OCI-LY7 (cell line): Measurements from ENCODE around the gene TMEM158. TPM values are rescaled to one million over a fixed set of nuclear protein-coding genes. Genes with fewer than 3 reads are reported as not detected.

ENCODE experiments used
- BruUV-seq: library from RNA; stranded (reverse); fragments of 400-500 nt; replicated peaks from 2 replicates; lab custom pipeline; 2021; lab: Mats Ljungman, UMichigan
- CTCF ChIA-PET: fragments of 300-600 bp; sonication (Branson Sonifier 250); formaldehyde crosslinking; loops from one replicate; lab custom pipeline; 2022; ENCODE audit warnings: antibody characterized with exemption; ENCODE audit not compliant: unreplicated experiment; lab: Charles Lee
- POLR2A ChIA-PET: fragments of 300-600 bp; sonication (Branson Sonifier 250); formaldehyde crosslinking; loops from one replicate; lab custom pipeline; 2022; ENCODE audit warnings: antibody characterized with exemption; lab: Charles Lee
- DNase-seq: peaks from one replicate; pipeline ENCODE4 v3.0.0-alpha.2; 2015; ENCODE audit warnings: low spot score
- H2AFZ ChIP-seq: fragments of 200-600 bp; sonication (generic), shearing (Covaris generic); 2 replicates; pipeline ENCODE4 v1.6.1; 2014; ENCODE audit warnings: mild to moderate bottlenecking, antibody characterized with exemption, low read length, moderate library complexity
- H3K27ac ChIP-seq: fragments of 200-600 bp; sonication (generic); 2 replicates; pipeline ENCODE4 v1.5.1; 2014; ENCODE audit warnings: mixed run types, low read depth, mild to moderate bottlenecking, moderate library complexity, low read length, inconsistent platforms; ENCODE audit not compliant: poor library complexity, severe bottlenecking
- H3K36me3 ChIP-seq: fragments of 200-600 bp; sonication (generic); 2 replicates; pipeline ENCODE4 v1.6.1; 2014; ENCODE audit warnings: mild to moderate bottlenecking, antibody characterized with exemption, low read length, moderate library complexity, mixed read lengths; ENCODE audit not compliant: insufficient read depth
- H3K4me1 ChIP-seq: fragments of 200-600 bp; sonication (generic); 2 replicates; pipeline ENCODE4 v1.5.1; 2014; ENCODE audit warnings: mild to moderate bottlenecking, low read length; ENCODE audit not compliant: insufficient read depth, poor library complexity, severe bottlenecking
- H3K4me2 ChIP-seq: fragments of 200-600 bp; sonication (generic); 2 replicates; pipeline ENCODE4 v1.6.1; 2014; ENCODE audit warnings: mild to moderate bottlenecking, low read length
- H3K4me3 ChIP-seq: fragments of 200-600 bp; sonication (generic); 2 replicates; pipeline ENCODE4 v1.5.1; 2014; ENCODE audit warnings: mild to moderate bottlenecking, low read depth, low read length; ENCODE audit not compliant: poor library complexity, severe bottlenecking
- H3K79me2 ChIP-seq: fragments of 200-600 bp; sonication (generic); 2 replicates; pipeline ENCODE4 v1.6.1; 2016; ENCODE audit warnings: low read depth, mild to moderate bottlenecking, low read length, moderate library complexity, mixed read lengths; ENCODE audit not compliant: insufficient read depth
- H3K9me2 ChIP-seq: fragments of 200-600 bp; sonication (generic); 2 replicates; pipeline ENCODE4 v1.6.1; 2016; ENCODE audit warnings: mild to moderate bottlenecking, low read length, mixed read lengths; ENCODE audit not compliant: insufficient read depth
- H3K9me3 ChIP-seq: fragments of 200-600 bp; sonication (generic); 2 replicates; pipeline ENCODE4 v1.6.1; 2014; ENCODE audit warnings: mild to moderate bottlenecking, mixed run types, low read length, mixed read lengths
- H4K20me1 ChIP-seq: fragments of 200-600 bp; sonication (generic); 2 replicates; pipeline ENCODE4 v1.6.1; 2014; ENCODE audit warnings: mild to moderate bottlenecking, antibody characterized with exemption, low read length, moderate library complexity, mixed read lengths; ENCODE audit not compliant: insufficient read depth
- EZH2phosphoT487 ChIP-seq: fragments of 200-600 bp; sonication (generic); IDR thresholded peaks from 2 replicates; pipeline ENCODE4 v1.6.1; 2018; ENCODE audit warnings: low read depth, borderline replicate concordance, mild to moderate bottlenecking, mixed run types, antibody characterized with exemption, low read length, moderate library complexity, mixed read lengths
- intact Hi-C: fragments of 100-400 bp; cut with micrococcal nuclease; formaldehyde crosslinking; loops from one replicate; pipeline ENCODE4 v1.10.0; 2022; ENCODE audit not compliant: unreplicated experiment
- total RNA-seq, 2 experiments: library from RNA; depleted of rRNA in 1 of 2; stranded (reverse); fragments of >200 nt in 1 of 2; shearing (Covaris generic) in 1 of 2; gene quantifications; 2 replicates each; pipeline ENCODE4 v1.2.3, GENCODE V29; 2014 to 2022
- TF ChIP-seq, protein P1 (sequence below): fragments of 200-600 bp; sonication (generic); conservative IDR thresholded peaks from 2 replicates; pipeline ENCODE4 v1.5.1; 2014; ENCODE audit warnings: mild to moderate bottlenecking, antibody characterized with exemption, low read length, moderate library complexity, mixed read lengths

The TMEM158 gene
- total RNA-seq, 2 experiments from 2014 or later = not detected

GRCh38 chr3:45273681-45274515 lies 47.8 kb upstream of the TMEM158 start:
- BruUV-seq = no TSS peak
- H3K4me2 ChIP-seq = no peak overlapping the region
- POLR2A ChIA-PET = interaction anchor here (0.6 to 1.0 kb wide), 4 partner anchors 8 to 673 kb away, joined by 3 read pairs; no protein-coding TSS in a partner anchor

GRCh38 chr3:45272828-45273470 lies 46.9 kb upstream of the TMEM158 start:
- TF ChIP-seq, protein P1, sequence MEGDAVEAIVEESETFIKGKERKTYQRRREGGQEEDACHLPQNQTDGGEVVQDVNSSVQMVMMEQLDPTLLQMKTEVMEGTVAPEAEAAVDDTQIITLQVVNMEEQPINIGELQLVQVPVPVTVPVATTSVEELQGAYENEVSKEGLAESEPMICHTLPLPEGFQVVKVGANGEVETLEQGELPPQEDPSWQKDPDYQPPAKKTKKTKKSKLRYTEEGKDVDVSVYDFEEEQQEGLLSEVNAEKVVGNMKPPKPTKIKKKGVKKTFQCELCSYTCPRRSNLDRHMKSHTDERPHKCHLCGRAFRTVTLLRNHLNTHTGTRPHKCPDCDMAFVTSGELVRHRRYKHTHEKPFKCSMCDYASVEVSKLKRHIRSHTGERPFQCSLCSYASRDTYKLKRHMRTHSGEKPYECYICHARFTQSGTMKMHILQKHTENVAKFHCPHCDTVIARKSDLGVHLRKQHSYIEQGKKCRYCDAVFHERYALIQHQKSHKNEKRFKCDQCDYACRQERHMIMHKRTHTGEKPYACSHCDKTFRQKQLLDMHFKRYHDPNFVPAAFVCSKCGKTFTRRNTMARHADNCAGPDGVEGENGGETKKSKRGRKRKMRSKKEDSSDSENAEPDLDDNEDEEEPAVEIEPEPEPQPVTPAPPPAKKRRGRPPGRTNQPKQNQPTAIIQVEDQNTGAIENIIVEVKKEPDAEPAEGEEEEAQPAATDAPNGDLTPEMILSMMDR = no peak
- TF ChIP-seq EZH2phosphoT487 = no peak
- Histone ChIP-seq H3K9me2 (no peaks in the 10 kb centered on the region), H2AFZ (no peak overlapping the region), H3K4me2 (no peak overlapping the region), H3K9me3 (no peaks in the 10 kb centered on the region), H3K79me2 (no peaks in the 10 kb centered on the region), H3K36me3 (no peaks in the 10 kb centered on the region), H3K4me3 (no peak overlapping the region), H3K4me1 (no peaks in the 10 kb centered on the region), H3K27ac (no peak overlapping the region), H4K20me1 (no peaks in the 10 kb centered on the region)
- no peak for DNase-seq
- ChIA-PET POLR2A (interaction anchor here (0.6 kb wide), 1 partner anchor 18 kb away, joined by 3 read pairs; no protein-coding TSS in a partner anchor), CTCF (no interaction called here)
- BruUV-seq = no TSS peak
- intact Hi-C loops = no loop called here

More at GRCh38 chr3:45273681-45274515, 47.8 kb upstream of the TMEM158 start:
- Histone ChIP-seq H3K27ac (no peak overlapping the region), H4K20me1 (no peaks in the 10 kb centered on the region), H3K4me1 (no peaks in the 10 kb centered on the region), H3K9me2 (no peaks in the 10 kb centered on the region), H3K4me3 (no peak overlapping the region), H3K9me3 (no peaks in the 10 kb centered on the region), H2AFZ (no peak overlapping the region), H3K36me3 (no peaks in the 10 kb centered on the region), H3K79me2 (no peaks in the 10 kb centered on the region)
- no peak for TF ChIP-seq EZH2phosphoT487
- TF ChIP-seq, protein P1 = no peak
- intact Hi-C loops = no loop called here
- no peak for DNase-seq
- CTCF ChIA-PET = no interaction called here
